ENCODE results near the gene GLIPR1. TPM values are rescaled to one million over a fixed set of nuclear protein-coding genes. Genes with fewer than 3 reads are reported as not detected.
"Not testable (repeated sequence)": the region's sequence is repeated elsewhere in the genome, so short reads cannot be mapped to it uniquely, and the experiment has no call there.

Gene GLIPR1
- total RNA-seq, 1 experiment from 2014 or later = 71.9 TPM

DNA sequence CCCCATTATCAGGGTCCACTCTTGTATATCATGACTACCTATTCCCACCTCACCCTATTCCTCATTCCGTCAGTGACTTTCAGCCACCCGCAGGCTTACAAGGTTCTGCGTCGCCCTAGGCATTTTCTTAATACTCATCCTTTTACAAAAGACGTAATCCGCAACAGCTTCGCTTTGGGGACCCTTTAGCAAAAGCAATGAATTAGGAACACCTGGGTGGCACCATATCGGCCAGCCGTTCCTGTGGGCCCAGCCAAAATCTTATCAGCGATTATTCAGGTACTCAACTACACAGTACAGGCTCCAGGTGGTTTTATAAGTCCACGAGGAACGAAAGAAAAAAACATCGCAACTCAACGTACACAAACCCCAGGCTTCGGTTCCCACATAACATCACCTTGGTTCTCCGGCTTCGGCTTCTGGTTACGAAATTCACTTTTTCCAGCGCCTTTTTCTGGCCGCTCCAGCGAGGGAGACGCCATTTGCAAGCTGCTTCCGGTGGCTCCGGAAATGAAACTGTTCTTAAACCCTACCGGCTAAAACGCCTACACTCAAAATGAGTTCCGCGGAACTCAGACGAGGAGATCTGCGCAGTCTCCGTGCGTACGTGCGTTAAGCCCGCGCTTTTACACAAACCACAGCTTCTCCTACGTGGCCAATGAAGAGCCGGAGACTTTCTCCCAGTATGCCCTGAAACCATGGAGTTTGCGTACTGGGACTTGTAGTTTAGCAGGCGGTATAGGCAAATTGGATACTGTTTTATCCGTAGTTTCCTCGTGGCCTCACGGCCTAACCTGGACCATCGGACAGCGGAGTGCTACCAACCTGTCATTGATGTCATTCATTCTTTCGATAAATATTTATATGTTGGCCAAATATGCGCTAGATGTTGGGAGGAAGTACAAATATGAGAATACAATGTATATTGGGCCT lies 30.8 kb downstream of the GLIPR1 start, which contains the start of gene KRR1:
Gene KRR1 (minus strand): TSS at position 494 of the 933 bp plus-strand sequence. CDS start 12 bp downstream, at position 482.
- peak; percentile 96 for DNase-seq (ENCODE audit: low read depth)

DNA sequence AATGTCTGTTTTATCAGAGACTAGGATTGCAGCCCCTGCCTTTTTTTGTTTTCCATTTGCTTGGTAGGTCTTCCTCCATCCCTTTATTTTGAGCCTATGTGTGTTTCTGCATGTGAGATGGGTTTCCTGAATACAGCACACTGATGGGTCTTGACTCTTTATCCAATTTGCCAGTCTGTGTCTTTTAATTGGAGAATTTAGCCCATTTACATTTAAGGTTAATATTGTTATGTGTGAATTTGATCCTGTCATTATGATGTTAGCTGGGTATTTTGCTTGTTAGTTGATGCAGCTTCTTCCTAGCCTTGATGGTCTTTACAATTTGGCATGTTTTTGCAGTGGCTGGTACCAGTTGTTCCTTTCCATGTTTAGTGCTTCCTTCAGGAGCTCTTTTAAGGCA lies 40.7 kb downstream of the GLIPR1 start:
- not testable (repeated sequence) for DNase-seq (ENCODE audit: low read depth)

DNA sequence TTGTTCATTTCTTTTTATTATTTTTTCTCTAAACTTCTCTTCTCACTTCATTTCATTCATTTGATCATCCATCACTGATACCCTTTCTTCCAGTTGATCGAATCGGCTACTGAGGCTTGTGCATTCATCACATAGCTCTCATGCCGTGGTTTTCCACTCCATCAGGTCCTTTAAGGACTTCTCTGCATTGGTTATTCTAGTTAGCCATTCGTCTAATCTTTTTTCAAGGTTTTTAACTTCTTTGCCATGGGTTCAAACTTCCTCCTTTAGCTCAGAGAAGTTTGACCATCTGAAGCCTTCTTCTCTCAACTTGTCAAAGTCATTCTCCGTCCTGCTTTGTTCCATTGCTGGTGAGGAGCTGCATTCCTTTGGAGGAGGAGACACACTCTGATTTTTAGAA lies 41.6 kb downstream of the GLIPR1 start:
- DNase-seq (ENCODE audit: low read depth) = not testable (repeated sequence)

DNA sequence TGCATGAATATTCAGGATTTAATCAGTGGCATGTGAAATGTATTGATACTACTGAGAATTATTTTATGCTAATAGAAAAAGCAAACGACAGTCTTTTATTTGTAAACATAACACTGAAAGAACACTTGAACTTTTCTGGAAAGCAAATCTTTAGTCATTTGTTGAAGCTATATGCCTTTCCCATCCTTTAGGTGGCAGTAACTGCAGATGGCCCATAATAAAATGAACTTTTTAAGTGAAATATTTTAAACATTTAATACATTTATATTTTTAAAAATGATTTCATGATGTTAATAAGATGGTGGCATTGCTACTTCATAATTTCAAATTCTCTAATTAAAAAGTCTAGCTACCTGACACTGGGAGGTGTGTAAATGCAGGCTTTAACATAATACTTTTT lies 44.7 kb downstream of the GLIPR1 start:
- DNase-seq (ENCODE audit: low read depth) = no peak

DNA sequence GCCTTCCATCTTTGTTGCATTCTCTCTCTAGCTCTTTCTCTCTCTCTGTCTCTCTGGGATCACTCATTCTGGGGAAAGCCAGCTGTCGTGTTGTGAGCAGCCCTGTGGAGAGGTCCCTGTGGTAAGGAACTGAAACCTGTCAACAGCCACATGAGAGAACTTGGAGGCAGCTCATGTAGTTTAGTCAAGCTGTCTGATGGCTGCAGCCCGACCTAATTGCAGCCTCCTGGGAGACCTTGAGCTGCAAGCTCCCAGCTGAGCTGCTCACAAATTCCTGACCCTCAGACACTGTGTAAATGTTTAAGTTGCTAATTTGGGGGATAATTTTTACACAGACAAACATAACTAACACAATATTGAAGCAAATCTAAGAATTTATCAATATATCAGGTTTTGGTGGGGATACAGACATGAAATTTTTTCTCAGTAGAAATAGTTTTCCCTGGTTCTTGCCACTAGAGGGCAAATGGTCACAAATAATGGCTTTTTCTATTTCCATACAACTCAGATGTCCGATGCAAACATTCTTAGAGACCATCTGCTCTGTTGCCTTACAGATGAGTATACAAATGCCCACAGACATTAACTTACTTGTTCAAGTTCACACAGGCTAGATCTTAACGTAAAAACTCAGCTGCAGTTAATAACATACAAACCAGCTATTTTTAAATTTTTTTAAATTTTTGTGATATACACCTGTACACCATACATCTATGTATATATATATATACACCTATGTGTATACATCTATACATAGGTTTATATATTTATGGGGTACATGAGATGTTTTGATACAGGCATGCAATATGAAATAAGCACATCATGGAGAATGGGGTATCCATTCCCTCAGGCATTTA lies 46.3 kb downstream of the GLIPR1 start:
- peak; percentile 40 for DNase-seq (ENCODE audit: low read depth)

- DNase-seq (ENCODE audit: low read depth) = no peak
These were observed 47.7 kb downstream of the GLIPR1 start for GRCh38 chr12:75528272-75528671.

DNA sequence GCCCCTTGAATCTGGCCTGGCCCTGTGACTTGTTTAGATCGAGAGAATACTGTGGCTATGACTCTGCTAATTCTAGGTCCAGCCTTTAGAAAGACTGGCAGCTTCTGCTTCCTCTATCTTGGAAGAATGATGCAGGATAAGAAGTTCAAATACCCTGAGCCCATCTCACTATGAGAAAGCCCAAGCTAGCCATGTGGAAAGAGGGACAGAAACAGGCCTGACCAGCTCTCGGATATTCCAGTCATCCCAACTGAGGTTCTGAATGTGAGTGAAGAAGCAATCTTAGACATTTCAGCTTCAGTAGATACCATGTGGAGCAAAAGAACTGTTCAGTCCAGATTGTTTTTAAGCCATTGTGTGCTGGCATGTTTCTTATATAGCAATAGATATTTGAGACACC lies 48.1 kb downstream of the GLIPR1 start:
- DNase-seq (ENCODE audit: low read depth) = no peak

- no peak for DNase-seq (ENCODE audit: low read depth)
These were observed 48.8 kb downstream of the GLIPR1 start for GRCh38 chr12:75529316-75529715.

- DNase-seq (ENCODE audit: low read depth) = no peak
These were observed 49.3 kb downstream of the GLIPR1 start for GRCh38 chr12:75529826-75530225.

DNA sequence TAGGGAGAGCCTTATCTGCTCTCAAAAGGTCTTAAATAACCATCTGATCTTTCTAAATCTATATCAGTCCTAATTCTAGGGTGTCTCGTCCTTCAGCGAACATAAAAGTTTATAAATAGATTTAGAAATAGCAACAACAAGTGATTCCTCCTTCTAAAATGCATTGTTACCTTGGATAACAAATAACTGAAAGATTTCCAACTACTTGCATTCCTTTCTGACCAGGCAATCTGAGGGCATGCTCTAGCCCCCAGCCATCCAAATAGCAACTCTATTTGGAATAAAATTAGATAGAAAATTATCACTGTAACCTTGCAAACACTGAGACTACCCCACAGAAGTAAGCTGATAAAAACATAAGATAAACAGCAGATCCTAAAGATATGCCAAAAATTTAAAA lies 52.7 kb downstream of the GLIPR1 start:
- no peak for DNase-seq (ENCODE audit: low read depth)

DNA sequence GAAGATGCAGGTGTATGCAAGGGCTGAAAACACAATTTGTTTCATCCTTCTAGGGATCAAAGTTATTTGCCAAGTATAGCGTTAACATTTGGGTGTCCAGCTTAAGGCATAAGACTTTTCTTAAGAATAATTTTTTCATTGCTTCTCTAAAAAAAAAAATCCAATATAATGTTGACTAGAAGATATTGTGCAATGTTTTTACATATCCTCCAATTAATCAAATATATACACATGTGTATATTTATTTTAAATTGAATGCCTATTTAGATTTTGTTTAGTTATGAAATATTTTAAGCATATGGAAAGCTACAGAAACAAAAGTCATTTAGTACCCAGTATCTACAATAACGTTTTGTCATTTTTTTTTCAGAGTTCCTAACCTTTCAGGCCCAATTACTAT lies 59.3 kb downstream of the GLIPR1 start:
- DNase-seq (ENCODE audit: low read depth) = no peak

DNA sequence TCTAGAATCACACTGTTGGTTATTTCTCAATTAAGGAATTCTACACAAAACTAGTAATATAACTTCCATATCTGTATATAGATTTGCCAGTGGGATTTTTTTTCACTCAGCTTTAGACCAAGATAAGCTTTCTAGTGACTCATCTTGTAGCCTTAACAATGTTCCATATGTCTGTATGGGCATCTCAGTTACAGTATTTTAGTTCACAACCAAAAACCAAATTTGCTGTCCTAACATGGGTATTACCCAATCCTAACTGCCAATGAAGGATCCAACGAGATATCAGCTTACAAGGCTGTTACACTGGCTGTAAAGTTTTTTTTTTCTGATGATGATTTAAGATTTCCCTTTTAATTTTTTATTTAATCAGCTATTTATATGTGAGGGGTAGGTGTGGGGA lies 62.4 kb downstream of the GLIPR1 start:
- DNase-seq (ENCODE audit: low read depth) = no peak

DNA sequence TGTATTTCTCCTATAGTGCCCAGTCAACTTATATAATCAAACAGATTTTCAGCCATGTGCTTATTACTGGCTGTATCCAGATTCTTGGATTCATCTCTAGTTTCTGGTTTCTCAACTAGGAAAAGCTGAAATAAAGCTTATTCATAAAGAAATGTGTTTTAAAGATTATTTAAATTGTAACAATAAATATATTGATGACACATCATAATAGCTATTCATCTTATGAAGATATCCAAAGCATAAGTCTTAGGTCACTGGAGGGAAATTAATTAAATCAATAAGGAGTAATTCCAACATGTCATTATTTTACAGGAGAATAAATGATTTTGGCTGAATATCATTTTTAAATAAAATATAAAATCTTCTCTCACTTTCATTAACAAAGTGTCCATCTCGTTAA lies 63.0 kb downstream of the GLIPR1 start:
- DNase-seq (ENCODE audit: low read depth) = no peak

DNA sequence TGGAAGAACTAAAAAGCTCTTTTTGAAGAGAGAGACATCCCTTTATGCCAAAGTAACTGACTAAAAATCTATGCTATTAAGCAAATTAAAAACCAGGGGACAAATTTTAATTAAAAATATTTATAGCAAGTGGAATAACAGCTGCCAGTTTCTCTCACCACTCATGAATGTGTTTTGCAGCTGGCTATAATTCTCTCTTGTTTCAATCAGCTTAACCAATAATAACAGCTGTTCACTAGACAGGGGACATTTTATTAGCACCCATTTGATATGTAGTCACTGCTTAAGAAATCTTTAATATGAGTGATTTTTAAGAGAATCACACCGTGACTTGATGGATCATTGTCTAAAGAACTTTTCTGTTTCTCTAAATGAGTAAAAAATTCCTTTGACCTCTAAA lies 65.1 kb downstream of the GLIPR1 start:
- DNase-seq (ENCODE audit: low read depth) = no peak

- DNase-seq (ENCODE audit: low read depth) = no peak
These were observed 68.3 kb downstream of the GLIPR1 start for GRCh38 chr12:75548879-75549278.

DNA sequence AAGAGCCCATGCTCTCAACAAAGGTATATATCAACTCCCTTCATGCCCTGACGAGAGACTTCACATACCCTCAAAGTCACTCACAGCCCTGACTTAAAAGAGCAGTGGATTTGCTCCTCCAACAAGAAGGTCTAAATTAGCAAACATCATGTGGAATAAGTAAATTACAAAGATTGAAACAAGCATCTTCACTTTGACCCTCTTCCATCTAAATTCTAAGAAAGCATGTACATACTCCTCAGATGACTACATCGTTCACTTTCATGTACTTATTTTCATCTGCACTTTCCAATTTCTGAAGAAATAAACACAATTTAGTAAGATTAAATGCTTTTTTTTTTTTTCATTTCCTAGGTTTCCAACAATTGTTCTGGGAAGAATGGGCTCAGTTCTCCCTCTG lies 69.4 kb downstream of the GLIPR1 start:
- DNase-seq (ENCODE audit: low read depth) = no peak

- DNase-seq (ENCODE audit: low read depth) = no peak
These were observed 70.1 kb downstream of the GLIPR1 start for GRCh38 chr12:75550401-75551240.

- no peak for DNase-seq (ENCODE audit: low read depth)
These were observed 70.9 kb downstream of the GLIPR1 start for GRCh38 chr12:75551477-75551876.

DNA sequence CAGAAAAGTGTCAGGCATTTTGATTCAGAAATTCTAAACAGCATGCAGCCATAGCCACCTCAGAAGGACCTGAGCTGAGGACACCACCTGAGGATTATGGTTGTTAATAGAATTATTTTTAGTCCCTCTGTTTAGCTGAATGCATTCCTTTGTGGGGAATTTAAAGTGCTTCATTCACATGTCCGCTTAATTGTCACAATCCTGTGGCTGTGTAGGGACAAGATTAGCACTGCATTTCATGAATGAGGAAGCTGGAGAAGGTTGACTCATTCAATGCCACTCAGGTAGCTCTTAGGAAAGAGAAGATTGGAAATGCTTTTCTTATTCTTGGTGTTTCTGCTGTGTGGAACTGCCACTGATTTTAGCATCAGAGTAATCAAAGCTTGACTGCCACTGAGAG lies 72.8 kb downstream of the GLIPR1 start:
- no peak for DNase-seq (ENCODE audit: low read depth)

Data from Daoy (cell line).